Esophagus muscularis mucosa (tissue), 4 donors: Measurements from ENCODE around the gene CLASP1. TPM values are rescaled to one million over a fixed set of nuclear protein-coding genes. Genes with fewer than 3 reads are reported as not detected.

Experiments used
- DNase-seq: peaks from one replicate; pipeline ENCODE4 v3.0.0-alpha.2; 2017; ENCODE audit errors: extremely low spot score
- H3K27ac ChIP-seq, 4 donors: fragments of 200-600 bp; sonication (generic); replicated peaks in 1 of 4; 1 replicate in 3 of 4; 2 replicates in 1 of 4; pipeline ENCODE4 v1.5.1; 2016 to 2019; ENCODE audit warnings: mild to moderate bottlenecking in 1 of 4
- H3K27me3 ChIP-seq, 4 donors: fragments of 200-600 bp; sonication (generic); one replicate each; pipeline versions ENCODE4 v1.5.1 to v1.6.0; 2016 to 2019
- H3K36me3 ChIP-seq, 4 donors: fragments of 200-600 bp; sonication (generic); one replicate each; pipeline ENCODE4 v1.5.1; 2016 to 2019
- H3K4me1 ChIP-seq, 4 donors: fragments of 200-600 bp; sonication (generic); one replicate each; pipeline ENCODE4 v1.5.1; 2016 to 2019
- H3K4me3 ChIP-seq, 4 donors: fragments of 200-600 bp; sonication (generic); 1 replicate in 2 of 4; 2 replicates in 2 of 4; pipeline ENCODE4 v1.5.1; 2016 to 2019; ENCODE audit warnings: mild to moderate bottlenecking in 4 of 4, moderate library complexity in 1 of 4
- H3K9me3 ChIP-seq, 4 donors: fragments of 200-600 bp; sonication (generic); 1 replicate in 3 of 4; 2 replicates in 1 of 4; pipeline ENCODE4 v1.5.1; 2016 to 2019
- EP300 ChIP-seq: sonication (generic); formaldehyde crosslinking; IDR thresholded peaks from one replicate; pipeline ENCODE4 v1.6.1; 2017; ENCODE audit warnings: antibody characterized with exemption
- POLR2A ChIP-seq: fragments of 450-650 bp; IDR thresholded peaks from one replicate; pipeline ENCODE4 v1.6.1; 2017; ENCODE audit warnings: antibody characterized with exemption, moderate library complexity, mild to moderate bottlenecking, low read depth
- POLR2AphosphoS5 ChIP-seq, 2 donors: sonication (generic); formaldehyde crosslinking; IDR thresholded peaks; one replicate each; pipeline ENCODE4 v1.6.1; 2017; ENCODE audit warnings: antibody characterized with exemption in 2 of 2
- WGBS: methylation state at CpG from one replicate; pipeline ENCODE4 v1.1.5; 2018; 5-methylcytosine and 5-hydroxymethylcytosine counted together
- intact Hi-C: fragments of 100-400 bp; cut with DNase I; formaldehyde crosslinking; loops from one replicate; pipeline ENCODE4 v1.15.1; 2023
- total RNA-seq, 4 donors: library from RNA; depleted of rRNA; stranded (reverse); fragments of >200 nt; gene quantifications; one replicate each; pipeline versions ENCODE4 v1.1.0 to v1.2.1, GENCODE V29; 2016
- TF ChIP-seq, protein P1 (sequence below), 3 experiments: fragments of 200-600 bp in 2 of 3; fragments of 450-650 bp in 1 of 3; sonication (generic) in 2 of 3; IDR thresholded peaks; one replicate each; pipeline ENCODE4 v1.5.1; 2017 to 2019; ENCODE audit warnings: antibody characterized with exemption in 3 of 3, mild to moderate bottlenecking in 2 of 3, moderate library complexity in 1 of 3

The CLASP1 gene
- total RNA-seq, 4 donors from 2014 or later, result 62.6 to 78.6 (median 70.5) TPM

DNA sequence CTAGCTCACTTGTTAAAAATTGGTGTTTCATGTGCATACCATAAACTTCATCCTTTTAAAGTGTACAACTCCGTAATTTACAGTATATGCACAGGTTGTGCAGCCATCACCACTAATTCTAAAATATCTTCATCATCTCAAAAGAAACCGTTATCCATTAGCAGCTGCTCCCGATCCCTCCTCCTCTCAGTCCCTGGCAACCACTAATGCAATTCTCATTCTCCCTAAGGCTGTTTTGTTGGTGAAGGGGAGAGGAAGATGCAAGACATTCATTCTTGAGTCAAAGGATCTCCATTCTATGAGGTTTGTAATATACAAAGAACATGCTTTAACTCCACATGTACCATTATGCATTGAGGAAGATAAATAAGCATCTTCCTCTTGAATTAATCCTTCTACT lies 70.0 kb downstream of the CLASP1 start:
- intact Hi-C loops, result no loop called here

DNA sequence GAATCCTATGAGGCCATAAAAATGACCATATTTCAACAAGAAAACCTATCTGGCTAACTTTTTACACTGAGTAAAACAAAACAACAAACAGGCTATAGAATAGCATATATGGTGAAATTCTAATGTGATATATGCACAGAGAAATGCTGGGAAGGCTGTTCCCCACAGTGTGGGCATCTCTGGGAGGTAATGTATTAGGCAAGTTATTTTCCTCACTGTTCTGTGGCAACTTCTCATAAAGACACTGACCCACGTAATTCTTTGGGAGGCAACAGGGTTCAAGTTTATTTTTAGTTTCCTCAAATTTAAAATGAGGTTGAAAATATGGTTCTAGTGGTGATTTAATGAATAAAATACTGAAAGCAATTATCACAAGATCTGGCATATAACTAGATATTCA lies 71.9 kb downstream of the CLASP1 start:
- Histone ChIP-seq H3K27ac (no peak overlapping the region), H3K4me3 (no peak overlapping the region), H3K9me3 (no peaks in the 10 kb centered on the region), H3K36me3 (no peaks in the 10 kb centered on the region), H3K4me1 (peaks cover 3 to 30% (median 23%) of the 10 kb centered on the region in 4 donors), H3K27me3 (no peaks in the 10 kb centered on the region)
- intact Hi-C loops, result no loop called here
- TF ChIP-seq POLR2AphosphoS5 (IDR thresholded peaks at IDR 0.05) (no peak), EP300 (no peak), POLR2A (no peak)
- TF ChIP-seq, protein P1, sequence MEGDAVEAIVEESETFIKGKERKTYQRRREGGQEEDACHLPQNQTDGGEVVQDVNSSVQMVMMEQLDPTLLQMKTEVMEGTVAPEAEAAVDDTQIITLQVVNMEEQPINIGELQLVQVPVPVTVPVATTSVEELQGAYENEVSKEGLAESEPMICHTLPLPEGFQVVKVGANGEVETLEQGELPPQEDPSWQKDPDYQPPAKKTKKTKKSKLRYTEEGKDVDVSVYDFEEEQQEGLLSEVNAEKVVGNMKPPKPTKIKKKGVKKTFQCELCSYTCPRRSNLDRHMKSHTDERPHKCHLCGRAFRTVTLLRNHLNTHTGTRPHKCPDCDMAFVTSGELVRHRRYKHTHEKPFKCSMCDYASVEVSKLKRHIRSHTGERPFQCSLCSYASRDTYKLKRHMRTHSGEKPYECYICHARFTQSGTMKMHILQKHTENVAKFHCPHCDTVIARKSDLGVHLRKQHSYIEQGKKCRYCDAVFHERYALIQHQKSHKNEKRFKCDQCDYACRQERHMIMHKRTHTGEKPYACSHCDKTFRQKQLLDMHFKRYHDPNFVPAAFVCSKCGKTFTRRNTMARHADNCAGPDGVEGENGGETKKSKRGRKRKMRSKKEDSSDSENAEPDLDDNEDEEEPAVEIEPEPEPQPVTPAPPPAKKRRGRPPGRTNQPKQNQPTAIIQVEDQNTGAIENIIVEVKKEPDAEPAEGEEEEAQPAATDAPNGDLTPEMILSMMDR (IDR thresholded peaks at IDR 0.05), result no peak
- WGBS, result 77% methylated on average over 1 of the region's 1 CpG
- DNase-seq, result no peak

More for the DNA sequence above, 70.0 kb downstream of the CLASP1 start:
- no peaks in the 10 kb centered on the region for H3K27me3 ChIP-seq
- no peak overlapping the region for H3K4me3 ChIP-seq
- TF ChIP-seq POLR2A, result no peak
- TF ChIP-seq POLR2AphosphoS5 (IDR thresholded peaks at IDR 0.05), result no peak
- TF ChIP-seq, protein P1 (IDR thresholded peaks at IDR 0.05), result no peak
- no peak for TF ChIP-seq EP300
- no peaks in the 10 kb centered on the region for H3K36me3 ChIP-seq
- DNase-seq, result no peak
- no peak overlapping the region for H3K27ac ChIP-seq
- no peaks in the 10 kb centered on the region for H3K9me3 ChIP-seq
- peaks cover 3 to 20% (median 15%) of the 10 kb centered on the region in 4 donors for H3K4me1 ChIP-seq
- 76% methylated on average over 3 of the region's 3 CpGs for WGBS

DNA sequence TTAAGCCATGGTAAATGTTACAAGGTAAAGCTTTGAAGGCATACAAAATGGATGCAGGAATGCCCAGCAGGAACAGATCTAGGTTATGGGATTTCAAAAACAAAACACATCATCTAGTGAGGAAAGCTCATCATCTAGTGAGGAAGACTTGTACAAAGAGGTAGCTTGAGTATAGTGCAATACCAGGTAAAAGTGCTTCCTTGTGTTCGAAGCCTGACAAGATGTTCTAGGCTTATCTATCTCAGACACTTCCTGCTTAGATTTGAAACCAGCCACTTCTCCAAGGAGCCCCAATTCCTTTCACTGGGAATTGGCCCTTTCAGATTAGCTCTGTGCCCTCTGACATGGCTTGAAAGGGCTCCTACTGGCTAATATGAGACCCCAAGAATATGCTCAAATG lies 73.0 kb downstream of the CLASP1 start:
- Histone ChIP-seq H3K27ac (no peak overlapping the region), H3K9me3 (no peaks in the 10 kb centered on the region), H3K27me3 (no peaks in the 10 kb centered on the region), H3K4me1 (peaks cover 3 to 30% (median 25%) of the 10 kb centered on the region in 4 donors), H3K4me3 (no peak overlapping the region), H3K36me3 (no peaks in the 10 kb centered on the region)
- no peak for TF ChIP-seq POLR2AphosphoS5 (IDR thresholded peaks at IDR 0.05)
- TF ChIP-seq, protein P1 (IDR thresholded peaks at IDR 0.05), result no peak
- TF ChIP-seq EP300, result no peak
- no peak for TF ChIP-seq POLR2A
- 75% methylated on average over 1 of the region's 1 CpG for WGBS
- intact Hi-C loops, result no loop called here
- DNase-seq, result no peak

DNA sequence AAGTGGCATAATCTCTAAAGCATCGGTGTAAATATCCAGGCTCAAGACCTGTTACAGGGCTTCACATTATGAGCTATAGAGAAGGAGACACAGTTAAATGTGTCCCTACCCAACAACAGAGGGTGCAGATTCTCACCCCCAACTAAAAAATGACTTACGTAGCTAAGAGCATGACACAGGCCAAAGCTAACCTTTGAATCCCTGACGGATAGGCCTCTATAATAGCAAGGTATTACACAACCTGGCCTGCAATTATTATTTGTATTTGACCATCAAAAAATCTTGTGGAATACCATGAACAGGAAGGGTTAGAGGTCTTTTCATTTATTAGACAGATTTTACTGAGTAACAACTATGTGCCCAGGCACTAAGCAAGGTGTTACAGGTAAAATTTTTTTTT lies 73.5 kb downstream of the CLASP1 start:
- Histone ChIP-seq H3K9me3 (no peaks in the 10 kb centered on the region), H3K27me3 (no peaks in the 10 kb centered on the region), H3K4me3 (no peak overlapping the region), H3K27ac (no peak overlapping the region), H3K36me3 (no peaks in the 10 kb centered on the region), H3K4me1 (peaks cover 3 to 32% (median 26%) of the 10 kb centered on the region in 4 donors)
- intact Hi-C loops, result no loop called here
- DNase-seq, result no peak
- TF ChIP-seq POLR2AphosphoS5 (IDR thresholded peaks at IDR 0.05), result no peak
- TF ChIP-seq, protein P1 (IDR thresholded peaks at IDR 0.05), result no peak
- TF ChIP-seq POLR2A, result no peak
- TF ChIP-seq EP300, result no peak
- WGBS, result 100% methylated on average over 3 of the region's 3 CpGs

DNA sequence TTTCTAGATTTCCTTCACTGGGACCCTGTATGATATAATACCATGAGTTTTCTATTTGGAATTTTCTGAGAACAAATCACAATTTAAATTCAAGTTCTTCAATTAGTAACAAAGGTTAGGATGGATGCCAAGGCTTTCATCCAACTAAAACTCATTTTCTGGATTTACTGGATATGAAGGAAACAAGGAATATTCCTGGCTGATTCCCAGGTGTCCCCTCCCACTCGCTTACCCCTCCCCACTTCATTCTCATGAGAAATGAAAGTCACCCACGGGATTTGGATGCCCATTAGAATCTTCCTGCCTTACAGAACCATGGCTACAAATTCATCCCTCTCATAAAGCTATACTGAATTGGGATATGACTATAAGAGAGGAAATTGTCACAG lies 78.6 kb downstream of the CLASP1 start:
- H3K9me3 ChIP-seq, result no peaks in the 10 kb centered on the region
- intact Hi-C loops, result no loop called here
- no peak overlapping the region for H3K4me3 ChIP-seq
- 51% methylated on average over 2 of the region's 2 CpGs for WGBS
- no peaks in the 10 kb centered on the region for H3K36me3 ChIP-seq
- H3K27ac ChIP-seq, result no peak overlapping the region
- no peak for TF ChIP-seq EP300
- TF ChIP-seq, protein P1 (IDR thresholded peaks at IDR 0.05), result no peak
- no peak for TF ChIP-seq POLR2AphosphoS5 (IDR thresholded peaks at IDR 0.05)
- TF ChIP-seq POLR2A, result no peak
- H3K27me3 ChIP-seq, result no peaks in the 10 kb centered on the region
- DNase-seq, result no peak
- peaks cover 19 to 46% (median 40%) of the 10 kb centered on the region in 4 donors for H3K4me1 ChIP-seq
